H9 (cell line): ENCODE measurements around the gene SEZ6. TPM values are rescaled to one million over a fixed set of nuclear protein-coding genes. Genes with fewer than 3 reads are reported as not detected.

Experiments used
- DNase-seq: peaks from one replicate; pipeline ENCODE4 v3.0.0-alpha.2; 2017
- H2AFZ ChIP-seq: one replicate; pipeline ENCODE4 v1.6.1; 2013; ENCODE audit warnings: mild to moderate bottlenecking, low read length, control low read depth, moderate library complexity
- H2AK5ac ChIP-seq: 2 replicates; pipeline ENCODE4 v1.6.1; 2013; ENCODE audit warnings: low read length, control low read depth, mixed read lengths; ENCODE audit not compliant: insufficient read length
- H2BK120ac ChIP-seq: one replicate; pipeline ENCODE4 v1.6.1; 2013; ENCODE audit warnings: low read depth, mild to moderate bottlenecking, low read length, control low read depth, inconsistent platforms; ENCODE audit not compliant: poor library complexity, severe bottlenecking
- H2BK12ac ChIP-seq: 2 replicates; pipeline ENCODE4 v1.6.1; 2013; ENCODE audit warnings: low read length, control low read depth, mixed read lengths, low read depth; ENCODE audit not compliant: insufficient read length
- H2BK15ac ChIP-seq: 2 replicates; pipeline ENCODE4 v1.6.1; 2013; ENCODE audit warnings: low read depth, low read length, control low read depth
- H2BK20ac ChIP-seq: one replicate; pipeline ENCODE4 v1.6.1; 2013; ENCODE audit warnings: low read depth, mild to moderate bottlenecking, low read length, control low read depth, inconsistent platforms; ENCODE audit not compliant: poor library complexity, severe bottlenecking
- H2BK5ac ChIP-seq: 2 replicates; pipeline ENCODE4 v1.6.1; 2013; ENCODE audit warnings: low read length, control low read depth, mixed read lengths; ENCODE audit not compliant: insufficient read length
- H3K14ac ChIP-seq: 2 replicates; pipeline ENCODE4 v1.6.1; 2013; ENCODE audit warnings: low read length, control low read depth; ENCODE audit not compliant: insufficient read depth
- H3K18ac ChIP-seq: 2 replicates; pipeline ENCODE4 v1.6.1; 2013; ENCODE audit warnings: low read depth, mild to moderate bottlenecking, mixed read lengths, low read length, control low read depth; ENCODE audit not compliant: insufficient read length
- H3K23ac ChIP-seq: 2 replicates; pipeline ENCODE4 v1.6.1; 2013; ENCODE audit warnings: low read length, control low read depth, mixed read lengths, low read depth; ENCODE audit not compliant: insufficient read length
- H3K23me2 ChIP-seq: 2 replicates; pipeline ENCODE4 v1.6.1; 2013; ENCODE audit warnings: low read depth, mild to moderate bottlenecking, mixed read lengths, low read length, control low read depth; ENCODE audit not compliant: insufficient read length, poor library complexity, severe bottlenecking
- H3K27ac ChIP-seq: 2 replicates; pipeline ENCODE4 v1.5.1; 2013; ENCODE audit warnings: low read length, control low read depth, mixed read lengths, low read depth; ENCODE audit not compliant: insufficient read length
- H3K27me3 ChIP-seq: 2 replicates; pipeline ENCODE4 v1.6.1; 2013; ENCODE audit warnings: low read length, control low read depth, inconsistent platforms; ENCODE audit not compliant: insufficient read depth
- H3K4ac ChIP-seq: 2 replicates; pipeline ENCODE4 v1.6.1; 2013; ENCODE audit warnings: low read depth, mild to moderate bottlenecking, control low read depth, inconsistent platforms, low read length, moderate library complexity
- H3K4me1 ChIP-seq: 2 replicates; pipeline ENCODE4 v1.6.1; 2013; ENCODE audit warnings: low read length, control low read depth, inconsistent platforms; ENCODE audit not compliant: insufficient read depth
- H3K4me2 ChIP-seq: 2 replicates; pipeline ENCODE4 v1.6.1; 2013; ENCODE audit warnings: low read length, control low read depth, mixed read lengths; ENCODE audit not compliant: insufficient read length, insufficient read depth
- H3K56ac ChIP-seq: 2 replicates; pipeline ENCODE4 v1.6.1; 2013; ENCODE audit warnings: low read depth, mild to moderate bottlenecking, mixed read lengths, low read length, control low read depth; ENCODE audit not compliant: insufficient read length
- H3K79me1 ChIP-seq: 2 replicates; pipeline ENCODE4 v1.6.1; 2013; ENCODE audit warnings: low read depth, mild to moderate bottlenecking, moderate library complexity, low read length, control low read depth, inconsistent platforms; ENCODE audit not compliant: insufficient read depth, poor library complexity, severe bottlenecking
- H3K79me2 ChIP-seq: 2 replicates; pipeline ENCODE4 v1.6.1; 2013; ENCODE audit warnings: low read length, control low read depth, inconsistent platforms; ENCODE audit not compliant: insufficient read depth
- H3K9ac ChIP-seq: 2 replicates; pipeline ENCODE4 v1.6.1; 2013; ENCODE audit warnings: low read length, control low read depth, mixed read lengths; ENCODE audit not compliant: insufficient read length; ENCODE audit errors: extremely low read depth
- H3K9me3 ChIP-seq: one replicate; pipeline ENCODE4 v1.6.1; 2013; ENCODE audit warnings: low read depth, low read length, inconsistent platforms; ENCODE audit not compliant: control insufficient read depth
- H3T11ph ChIP-seq: one replicate; pipeline ENCODE4 v1.6.1; 2013; ENCODE audit warnings: mild to moderate bottlenecking, low read length, control low read depth, inconsistent platforms
- H4K20me1 ChIP-seq: one replicate; pipeline ENCODE4 v1.6.1; 2013; ENCODE audit not compliant: control insufficient read depth, insufficient read length, insufficient read depth
- H4K5ac ChIP-seq: 2 replicates; pipeline ENCODE4 v1.6.1; 2013; ENCODE audit warnings: low read depth, mild to moderate bottlenecking, mixed read lengths, low read length, control low read depth; ENCODE audit not compliant: insufficient read length
- H4K8ac ChIP-seq: replicated peaks from 2 replicates; pipeline ENCODE4 v1.6.1; 2013; ENCODE audit warnings: low read length, control low read depth, mixed read lengths, low read depth; ENCODE audit not compliant: insufficient read length
- H4K91ac ChIP-seq: 2 replicates; pipeline ENCODE4 v1.6.1; 2013; ENCODE audit warnings: low read depth, mild to moderate bottlenecking, moderate library complexity, mixed read lengths, low read length, control low read depth; ENCODE audit not compliant: insufficient read length
- H3K27ac Mint-ChIP-seq, 3 experiments: 2 replicates in 2 of 3; 3 replicates in 1 of 3; pipeline ENCODE4 v1.8.0; 2020 to 2021; ENCODE audit warnings: mixed read lengths in 3 of 3, mild to moderate bottlenecking in 1 of 3, moderate library complexity in 1 of 3
- H3K27me3 Mint-ChIP-seq: 2 replicates; pipeline ENCODE4 v1.8.0; 2021; ENCODE audit warnings: low read depth, mild to moderate bottlenecking, moderate library complexity, mixed read lengths
- H3K36me3 Mint-ChIP-seq, 3 experiments: 2 replicates in 2 of 3; 3 replicates in 1 of 3; pipeline ENCODE4 v1.8.0; 2020 to 2021; ENCODE audit warnings: low read depth in 3 of 3, mixed read lengths in 3 of 3; ENCODE audit not compliant: insufficient read depth in 1 of 3
- H3K4me1 Mint-ChIP-seq, 2 experiments: 2 replicates each; pipeline ENCODE4 v1.8.0; 2020; ENCODE audit warnings: mixed read lengths in 2 of 2
- H3K4me3 Mint-ChIP-seq, 2 experiments: 2 replicates in 1 of 2; 3 replicates in 1 of 2; pipeline ENCODE4 v1.8.0; 2020 to 2021; ENCODE audit warnings: mild to moderate bottlenecking in 2 of 2, mixed read lengths in 2 of 2, moderate library complexity in 1 of 2
- H3K9me3 Mint-ChIP-seq, 2 experiments: 2 replicates in 1 of 2; 3 replicates in 1 of 2; pipeline ENCODE4 v1.8.0; 2020; ENCODE audit warnings: mild to moderate bottlenecking in 2 of 2, mixed read lengths in 2 of 2, moderate library complexity in 1 of 2
- WGBS: extraction: QIAGEN DNeasy Blood & Tissue Kit; methylation state at CpG from one replicate; pipeline ENCODE4 v1.1.7; 2013; ENCODE audit warnings: missing lambda C conversion rate, low lambda C conversion rate, mixed read lengths; ENCODE audit not compliant: insufficient read length; ENCODE audit errors: extremely low coverage; 5-methylcytosine and 5-hydroxymethylcytosine counted together
- total RNA-seq: library from RNA; stranded (reverse); gene quantifications from 2 replicates; pipeline ENCODE4 v1.2.1, GENCODE V29; 2021
- TF ChIP-seq, protein P1 (sequence below): fragments of 200-600 bp; sonication (generic); conservative IDR thresholded peaks from 3 replicates; pipeline ENCODE4 v1.8.0; 2021; ENCODE audit warnings: antibody characterized with exemption, mild to moderate bottlenecking

Gene SEZ6
- total RNA-seq, 1 experiment from 2014 or later = 1.8 TPM

DNA sequence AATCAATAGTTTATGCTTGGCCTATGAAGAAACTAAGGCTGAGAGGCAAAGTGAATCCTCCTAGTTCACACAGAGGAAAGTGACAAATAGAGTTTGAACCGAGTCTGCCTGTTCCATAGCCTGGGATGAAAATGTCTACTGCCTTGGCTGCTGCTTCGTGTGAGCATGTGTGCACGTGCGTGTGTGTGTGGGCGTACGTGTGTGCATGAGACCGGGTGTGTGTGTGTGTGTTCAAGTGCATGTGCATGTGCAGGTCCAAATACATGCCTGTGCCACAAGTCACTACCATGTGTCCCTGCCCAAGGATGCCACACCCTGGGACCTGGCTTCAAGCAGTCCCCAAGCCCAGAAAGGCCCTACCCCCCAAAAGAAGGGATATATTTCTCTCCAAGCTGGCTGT is 13.6 kb downstream of the SEZ6 start:
- Histone ChIP-seq H2BK12ac (no peak overlapping the region), H4K91ac (no peak overlapping the region), H2AFZ (no peak overlapping the region), H3K4me1 (no peaks in the 10 kb centered on the region), H3K18ac (no peak overlapping the region), H3K79me2 (no peaks in the 10 kb centered on the region), H3K4ac (no peak overlapping the region), H3T11ph (no peak overlapping the region), H2BK20ac (no peak overlapping the region), H3K27me3 (no peaks in the 10 kb centered on the region), H2BK15ac (no peak overlapping the region), H4K8ac (no peak overlapping the region), H3K79me1 (no peaks in the 10 kb centered on the region), H4K5ac (no peak overlapping the region), H3K56ac (no peak overlapping the region), H3K23me2 (no peaks in the 10 kb centered on the region), H3K14ac (no peak overlapping the region), H4K20me1 (no peaks in the 10 kb centered on the region), H2AK5ac (no peak overlapping the region), H2BK120ac (no peak overlapping the region), H2BK5ac (no peak overlapping the region), H3K27ac (no peak overlapping the region), H3K9ac (no peak overlapping the region), H3K23ac (no peak overlapping the region), H3K4me2 (no peak overlapping the region), H3K9me3 (no peaks in the 10 kb centered on the region)
- Mint-ChIP-seq H3K27ac (peak overlapping the region in 1 of 3 experiments; percentile 23; a peak in 2 of 7 replicates), H3K4me1 (peaks cover 20 to 32% of the 10 kb centered on the region in 2 experiments), H3K36me3 (no peaks in the 10 kb centered on the region; a peak in 1 of 7 replicates), H3K4me3 (no peak overlapping the region), H3K27me3 (peaks cover 19% of the 10 kb centered on the region), H3K9me3 (peaks cover 0 to 2% of the 10 kb centered on the region in 2 experiments; a peak in 1 of 5 replicates)
- no peak for DNase-seq
- WGBS = no CpG with 5 or more reads among the region's 7 CpGs
- TF ChIP-seq, protein P1, sequence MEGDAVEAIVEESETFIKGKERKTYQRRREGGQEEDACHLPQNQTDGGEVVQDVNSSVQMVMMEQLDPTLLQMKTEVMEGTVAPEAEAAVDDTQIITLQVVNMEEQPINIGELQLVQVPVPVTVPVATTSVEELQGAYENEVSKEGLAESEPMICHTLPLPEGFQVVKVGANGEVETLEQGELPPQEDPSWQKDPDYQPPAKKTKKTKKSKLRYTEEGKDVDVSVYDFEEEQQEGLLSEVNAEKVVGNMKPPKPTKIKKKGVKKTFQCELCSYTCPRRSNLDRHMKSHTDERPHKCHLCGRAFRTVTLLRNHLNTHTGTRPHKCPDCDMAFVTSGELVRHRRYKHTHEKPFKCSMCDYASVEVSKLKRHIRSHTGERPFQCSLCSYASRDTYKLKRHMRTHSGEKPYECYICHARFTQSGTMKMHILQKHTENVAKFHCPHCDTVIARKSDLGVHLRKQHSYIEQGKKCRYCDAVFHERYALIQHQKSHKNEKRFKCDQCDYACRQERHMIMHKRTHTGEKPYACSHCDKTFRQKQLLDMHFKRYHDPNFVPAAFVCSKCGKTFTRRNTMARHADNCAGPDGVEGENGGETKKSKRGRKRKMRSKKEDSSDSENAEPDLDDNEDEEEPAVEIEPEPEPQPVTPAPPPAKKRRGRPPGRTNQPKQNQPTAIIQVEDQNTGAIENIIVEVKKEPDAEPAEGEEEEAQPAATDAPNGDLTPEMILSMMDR = no peak
